COLO668 (cell line): ENCODE measurements around the gene EFTUD2.
"Not testable (repeated sequence)": the region's sequence is repeated elsewhere in the genome, so short reads cannot be mapped to it uniquely, and the experiment has no call there.

Experiments used
- DNase-seq: peaks from one replicate; lab custom pipeline; 2025; ENCODE audit not compliant: unreplicated experiment; lab: John Stamatoyannopoulos, UW

Gene EFTUD2

DNA sequence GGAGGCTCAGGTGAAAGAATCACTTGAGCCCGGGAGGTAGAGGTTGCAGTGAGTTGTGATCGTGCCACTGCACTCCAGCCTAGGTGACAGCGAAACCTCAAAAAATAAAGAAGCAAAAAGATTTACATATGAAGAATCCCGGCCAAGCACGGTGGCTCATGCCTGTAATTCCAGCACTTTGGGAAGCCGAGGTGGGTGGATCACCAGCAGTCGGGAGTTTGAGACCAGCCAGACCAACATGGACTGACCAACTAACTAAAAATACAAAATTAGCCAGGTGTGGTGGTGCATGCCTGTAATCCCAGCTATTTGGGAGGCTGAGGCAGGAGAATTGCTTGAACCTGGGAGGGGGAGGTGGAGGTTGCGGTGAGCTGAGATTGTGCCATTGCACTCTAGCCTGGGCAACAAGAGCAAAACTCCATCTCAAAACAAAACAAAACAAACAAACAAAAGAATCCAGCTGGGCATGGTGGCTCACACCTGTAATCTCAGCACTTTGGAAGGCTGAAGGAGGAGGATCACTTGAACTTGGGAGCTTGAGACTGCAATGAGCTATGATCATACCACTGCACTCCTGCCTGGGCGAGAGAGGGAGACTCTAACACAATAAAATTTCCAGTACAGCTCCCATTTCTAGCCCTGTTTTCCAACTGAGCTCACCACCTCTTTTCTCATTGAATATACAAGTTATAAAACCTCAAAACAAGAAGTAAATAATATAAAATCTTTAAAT lies 90.4 kb downstream of the EFTUD2 start:
- not testable (repeated sequence) for DNase-seq

DNA sequence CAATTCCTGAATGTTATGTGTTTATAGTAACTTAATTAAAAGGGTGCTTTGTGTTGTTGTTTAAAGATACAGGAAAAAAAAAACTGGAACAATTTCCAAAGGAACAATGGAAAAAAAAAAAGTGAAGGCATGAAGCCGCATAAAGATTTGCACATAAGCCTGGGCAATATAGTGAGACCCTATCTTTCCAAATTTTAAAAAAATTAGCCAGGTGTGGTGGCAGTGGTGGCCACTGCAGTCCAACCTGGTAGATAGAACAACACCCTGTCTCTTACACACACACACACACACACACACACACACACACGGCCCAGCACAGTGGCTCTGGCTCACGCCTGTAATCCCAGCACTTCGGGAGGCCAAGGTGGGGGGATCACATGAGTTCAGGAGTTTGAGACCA lies 91.1 kb downstream of the EFTUD2 start:
- DNase-seq: no peak

- no peak for DNase-seq
These were observed 91.5 kb downstream of the EFTUD2 start for GRCh38 chr17:44807817-44808155.

GRCh38 chr17:44807093-44807816 lies 92.0 kb downstream of the EFTUD2 start:
- no peak for DNase-seq

DNA sequence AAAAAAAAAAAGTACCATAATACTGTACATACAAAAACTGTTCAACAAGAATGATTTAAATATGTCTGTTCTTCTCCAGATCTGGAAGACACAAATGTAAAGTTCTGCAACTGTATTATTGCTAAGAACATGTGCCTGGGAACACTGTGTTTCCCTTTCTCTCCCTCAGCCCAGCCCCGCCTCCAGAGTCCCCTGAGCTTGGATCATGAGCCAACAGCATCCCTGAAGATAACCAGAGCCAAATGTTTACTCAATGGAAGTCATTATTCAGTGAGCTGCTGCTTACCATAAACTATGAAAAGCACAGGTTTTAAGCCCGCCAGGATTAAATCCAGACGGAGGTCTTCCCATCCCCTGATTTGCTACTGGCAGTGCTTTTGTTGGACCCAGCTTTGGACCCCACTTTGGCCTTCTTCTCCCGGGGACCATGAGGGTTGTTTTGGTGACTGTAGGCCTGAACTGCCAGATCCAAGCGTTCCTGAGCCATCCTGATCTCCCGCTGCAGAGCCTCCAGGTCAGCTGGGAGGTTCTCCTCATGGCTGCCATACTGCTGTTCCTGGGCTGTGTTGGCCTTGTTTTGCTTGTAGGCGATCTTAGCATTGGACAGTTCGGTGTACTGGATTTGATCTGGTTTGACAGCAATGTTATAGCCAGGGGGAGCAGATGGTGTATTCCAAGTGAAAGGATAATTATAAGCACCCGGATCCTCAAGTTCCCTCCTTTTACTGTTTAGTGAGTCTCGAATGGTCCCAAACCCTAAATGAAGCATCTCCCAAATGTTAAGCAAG lies 94.7 kb downstream of the EFTUD2 start:
- DNase-seq: no peak

- no peak for DNase-seq
These were observed 97.4 kb downstream of the EFTUD2 start for GRCh38 chr17:44801880-44802279.
